Measurements from ENCODE around the gene YY2. TPM values are rescaled to one million over a fixed set of nuclear protein-coding genes. Genes with fewer than 3 reads are reported as not detected.

YY2 gene
- polyA plus RNA-seq, 1 donor from 2014 or later = 2.4 TPM

DNA sequence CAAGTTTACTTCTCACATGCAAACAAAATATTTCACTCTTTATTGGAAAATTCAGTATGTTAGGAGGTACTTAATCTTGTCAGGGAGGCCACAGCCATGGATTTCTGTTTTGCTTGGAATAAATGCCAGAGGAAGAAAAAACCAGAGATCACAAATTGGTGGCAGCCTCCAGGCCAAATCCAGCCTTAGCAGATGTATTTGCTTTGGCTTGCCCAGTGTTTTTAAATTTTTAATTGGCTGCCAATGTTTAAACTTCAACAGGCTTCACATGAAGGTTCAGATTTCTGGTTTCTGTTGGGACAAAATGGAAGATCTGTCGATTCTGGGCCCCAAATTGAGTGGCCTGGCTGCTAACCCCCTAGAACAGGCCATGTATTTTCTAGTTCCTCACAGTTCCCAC is 19.2 kb downstream of the YY2 start:
- no peak overlapping the region for H3K4me3 ChIP-seq (ENCODE audit: low read length)
- H3K9me3 ChIP-seq (ENCODE audit: low read length) = no peaks in the 10 kb centered on the region
- H4K20me1 ChIP-seq (ENCODE audit: insufficient read depth) = no peaks in the 10 kb centered on the region
- no peak overlapping the region for H3K9ac ChIP-seq (ENCODE audit: low read length)
- H2AFZ ChIP-seq (ENCODE audit: low read depth, low read length) = no peak overlapping the region
- TF ChIP-seq SMC3 (conservative IDR thresholded peaks at IDR 0.05; ENCODE audit: poor library complexity) (no peak), EZH2 (IDR thresholded peaks at IDR 0.05; ENCODE audit: borderline replicate concordance, insufficient read depth, low read length, poor library complexity, severe bottlenecking) (no peak), TAF1 (IDR thresholded peaks at IDR 0.05; ENCODE audit: low read depth) (no peak), MXI1 (conservative IDR thresholded peaks at IDR 0.05; ENCODE audit: poor library complexity, severe bottlenecking) (no peak), EP300 (conservative IDR thresholded peaks at IDR 0.05; ENCODE audit: poor library complexity, severe bottlenecking) (no peak), RAD21 (conservative IDR thresholded peaks at IDR 0.05) (no peak)
- TF ChIP-seq, protein P1, sequence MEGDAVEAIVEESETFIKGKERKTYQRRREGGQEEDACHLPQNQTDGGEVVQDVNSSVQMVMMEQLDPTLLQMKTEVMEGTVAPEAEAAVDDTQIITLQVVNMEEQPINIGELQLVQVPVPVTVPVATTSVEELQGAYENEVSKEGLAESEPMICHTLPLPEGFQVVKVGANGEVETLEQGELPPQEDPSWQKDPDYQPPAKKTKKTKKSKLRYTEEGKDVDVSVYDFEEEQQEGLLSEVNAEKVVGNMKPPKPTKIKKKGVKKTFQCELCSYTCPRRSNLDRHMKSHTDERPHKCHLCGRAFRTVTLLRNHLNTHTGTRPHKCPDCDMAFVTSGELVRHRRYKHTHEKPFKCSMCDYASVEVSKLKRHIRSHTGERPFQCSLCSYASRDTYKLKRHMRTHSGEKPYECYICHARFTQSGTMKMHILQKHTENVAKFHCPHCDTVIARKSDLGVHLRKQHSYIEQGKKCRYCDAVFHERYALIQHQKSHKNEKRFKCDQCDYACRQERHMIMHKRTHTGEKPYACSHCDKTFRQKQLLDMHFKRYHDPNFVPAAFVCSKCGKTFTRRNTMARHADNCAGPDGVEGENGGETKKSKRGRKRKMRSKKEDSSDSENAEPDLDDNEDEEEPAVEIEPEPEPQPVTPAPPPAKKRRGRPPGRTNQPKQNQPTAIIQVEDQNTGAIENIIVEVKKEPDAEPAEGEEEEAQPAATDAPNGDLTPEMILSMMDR (IDR thresholded peaks at IDR 0.05; ENCODE audit: poor library complexity, severe bottlenecking) = no peak
- H3F3A ChIP-seq (ENCODE audit: insufficient read depth, low read length, poor library complexity, severe bottlenecking) = no peaks in the 10 kb centered on the region
- H3K27me3 ChIP-seq (ENCODE audit: insufficient read depth, low read depth, low read length) = no peaks in the 10 kb centered on the region
- H3K79me2 ChIP-seq (replicated peaks; ENCODE audit: insufficient read depth, low read length) = no peaks in the 10 kb centered on the region
- no peak overlapping the region for H3K4me2 ChIP-seq (ENCODE audit: low read length)
- no peak overlapping the region for H3K27ac ChIP-seq (ENCODE audit: low read length)
- no peaks in the 10 kb centered on the region for H3K36me3 ChIP-seq (ENCODE audit: insufficient read depth, low read length)
- no peaks in the 10 kb centered on the region for H3K9me2 ChIP-seq (ENCODE audit: insufficient read depth, low read length)

DNA sequence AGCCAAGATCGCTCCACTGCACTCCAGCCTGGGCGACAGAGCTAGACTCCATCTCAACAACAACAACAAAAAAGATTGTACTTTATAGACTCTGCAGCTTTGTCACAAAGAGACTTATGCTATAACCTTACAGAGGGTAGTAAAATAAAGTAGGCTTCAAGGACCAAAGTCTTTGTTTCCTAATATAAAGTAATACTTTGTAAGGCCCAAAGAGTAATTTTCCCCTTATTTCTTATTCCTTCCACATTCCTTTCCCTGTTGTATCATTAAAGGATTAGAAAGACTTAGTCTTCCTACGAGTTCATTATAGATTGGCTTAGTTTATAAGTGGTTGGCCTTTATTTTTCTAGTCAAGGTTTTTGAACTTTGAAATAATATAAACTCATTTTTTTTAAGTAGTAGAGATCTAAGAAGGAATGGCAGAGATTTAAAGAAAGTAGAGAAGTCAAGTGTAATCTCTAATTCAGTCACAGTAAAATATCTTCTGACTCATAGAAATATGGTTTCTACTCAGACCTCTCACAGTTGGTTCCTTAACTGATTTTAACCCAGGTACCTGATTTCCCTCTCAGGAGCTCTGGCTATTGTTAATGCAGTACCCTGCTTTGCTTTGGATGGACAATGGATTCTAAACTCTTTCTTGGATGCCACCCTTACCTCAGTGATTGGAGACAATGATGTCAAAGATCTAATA is 26.2 kb downstream of the YY2 start:
- no peaks in the 10 kb centered on the region for H3K36me3 ChIP-seq (ENCODE audit: insufficient read depth, low read length)
- no peak overlapping the region for H3K27ac ChIP-seq (ENCODE audit: low read length)
- no peak overlapping the region for H3K9ac ChIP-seq (ENCODE audit: low read length)
- no peaks in the 10 kb centered on the region for H3K9me3 ChIP-seq (ENCODE audit: low read length)
- H3K4me3 ChIP-seq (ENCODE audit: low read length) = no peak overlapping the region
- no peaks in the 10 kb centered on the region for H3K79me2 ChIP-seq (replicated peaks; ENCODE audit: insufficient read depth, low read length)
- H3F3A ChIP-seq (ENCODE audit: insufficient read depth, low read length, poor library complexity, severe bottlenecking) = no peaks in the 10 kb centered on the region
- H3K9me2 ChIP-seq (ENCODE audit: insufficient read depth, low read length) = no peaks in the 10 kb centered on the region
- no peaks in the 10 kb centered on the region for H3K27me3 ChIP-seq (ENCODE audit: insufficient read depth, low read depth, low read length)
- no peaks in the 10 kb centered on the region for H4K20me1 ChIP-seq (ENCODE audit: insufficient read depth)
- H2AFZ ChIP-seq (ENCODE audit: low read depth, low read length) = no peak overlapping the region
- H3K4me2 ChIP-seq (ENCODE audit: low read length) = no peak overlapping the region
- TF ChIP-seq RAD21 (conservative IDR thresholded peaks at IDR 0.05) (no peak), TAF1 (IDR thresholded peaks at IDR 0.05; ENCODE audit: low read depth) (no peak), SMC3 (conservative IDR thresholded peaks at IDR 0.05; ENCODE audit: poor library complexity) (no peak), EP300 (conservative IDR thresholded peaks at IDR 0.05; ENCODE audit: poor library complexity, severe bottlenecking) (no peak), REST (IDR thresholded peaks at IDR 0.05; ENCODE audit: borderline replicate concordance) (no peak), MXI1 (conservative IDR thresholded peaks at IDR 0.05; ENCODE audit: poor library complexity, severe bottlenecking) (no peak), EZH2 (IDR thresholded peaks at IDR 0.05; ENCODE audit: borderline replicate concordance, insufficient read depth, low read length, poor library complexity, severe bottlenecking) (no peak), POLR2AphosphoS5 (IDR thresholded peaks at IDR 0.05) (no peak)
- TF ChIP-seq, protein P1 (IDR thresholded peaks at IDR 0.05; ENCODE audit: poor library complexity, severe bottlenecking) = no peak
